ENCODE data around the gene CACNB2.

The CACNB2 gene

GRCh38 chr10:18231480-18231879, 91.3 kb downstream of the CACNB2 start:
- DNase-seq = no peak

- DNase-seq = no peak
These were observed 93.6 kb downstream of the CACNB2 start for GRCh38 chr10:18233775-18234174.

- DNase-seq = no peak
These were observed 95.3 kb downstream of the CACNB2 start for GRCh38 chr10:18235477-18235876.

- no peak for DNase-seq
These were observed 96.5 kb downstream of the CACNB2 start for GRCh38 chr10:18236756-18237155.

- peak in 1 of 2 experiments; percentile 14 for DNase-seq
These were observed 98.8 kb downstream of the CACNB2 start for GRCh38 chr10:18238870-18239485.

GRCh38 chr10:18240185-18240882, 100.1 kb downstream of the CACNB2 start:
- no peak for DNase-seq

- no peak for DNase-seq
These were observed 106.7 kb downstream of the CACNB2 start for GRCh38 chr10:18246967-18247366.

- no peak for DNase-seq
These were observed 111.9 kb downstream of the CACNB2 start for GRCh38 chr10:18252086-18252485.

- DNase-seq = no peak
These were observed 113.9 kb downstream of the CACNB2 start for GRCh38 chr10:18254086-18254485.

GRCh38 chr10:18254692-18255091, 114.5 kb downstream of the CACNB2 start:
- DNase-seq = no peak

- no peak for DNase-seq
These were observed 120.2 kb downstream of the CACNB2 start for GRCh38 chr10:18260310-18260922.

- DNase-seq = no peak
These were observed 120.9 kb downstream of the CACNB2 start for GRCh38 chr10:18261063-18261610.

GRCh38 chr10:18261768-18262231, 121.6 kb downstream of the CACNB2 start:
- DNase-seq = no peak

- DNase-seq = no peak
These were observed 124.3 kb downstream of the CACNB2 start for GRCh38 chr10:18264466-18265050.

- DNase-seq = no peak
These were observed 127.8 kb downstream of the CACNB2 start for GRCh38 chr10:18268005-18268404.

GRCh38 chr10:18271491-18271890, 131.3 kb downstream of the CACNB2 start:
- DNase-seq = no peak

GRCh38 chr10:18273039-18273438, 132.8 kb downstream of the CACNB2 start:
- DNase-seq = no peak

GRCh38 chr10:18278181-18278580, 138.0 kb downstream of the CACNB2 start:
- DNase-seq = no peak

- no peak for DNase-seq
These were observed 138.9 kb downstream of the CACNB2 start for GRCh38 chr10:18279173-18279572.

GRCh38 chr10:18282094-18282493, 141.9 kb downstream of the CACNB2 start:
- DNase-seq = no peak

- no peak for DNase-seq
These were observed 150.6 kb downstream of the CACNB2 start for GRCh38 chr10:18290651-18291313.

- DNase-seq = no peak
These were observed 153.6 kb downstream of the CACNB2 start for GRCh38 chr10:18293536-18294510.
